MCF 10A (cell line): ENCODE measurements around the gene VCPKMT. TPM values are rescaled to one million over a fixed set of nuclear protein-coding genes. Genes with fewer than 3 reads are reported as not detected.

Experiments
- BruUV-seq: library from RNA; stranded (reverse); fragments of 400-500 nt; replicated peaks from 2 replicates; lab custom pipeline; 2021; lab: Mats Ljungman, UMichigan
- CTCF ChIA-PET: fragments of 300-600 bp; sonication (Branson Sonifier 250); formaldehyde crosslinking; extraction: SDS; loops from one replicate; lab custom pipeline; 2021; ENCODE audit warnings: antibody characterized with exemption, inconsistent platforms; lab: Yijun Ruan, JAX
- POLR2A ChIA-PET: fragments of 300-600, 350-650 bp; sonication (Branson Sonifier 250); formaldehyde crosslinking; extraction: SDS; loops from one replicate; lab custom pipeline; 2020; ENCODE audit warnings: antibody characterized with exemption, inconsistent platforms; lab: Yijun Ruan, JAX
- DNase-seq: peaks from one replicate; pipeline ENCODE4 v3.0.0-alpha.2; 2018; ENCODE audit not compliant: unreplicated experiment
- H3K27ac Mint-ChIP-seq: one replicate; pipeline ENCODE4 v1.8.0; 2022; ENCODE audit warnings: mild to moderate bottlenecking, low read depth, mixed read lengths; ENCODE audit not compliant: unreplicated experiment
- H3K27me3 Mint-ChIP-seq: one replicate; pipeline ENCODE4 v1.8.0; 2022; ENCODE audit warnings: mixed read lengths; ENCODE audit not compliant: insufficient read depth, unreplicated experiment
- H3K36me3 Mint-ChIP-seq: one replicate; pipeline ENCODE4 v1.8.0; 2022; ENCODE audit warnings: mild to moderate bottlenecking, moderate library complexity, mixed read lengths; ENCODE audit not compliant: insufficient read depth, unreplicated experiment
- H3K4me1 Mint-ChIP-seq: one replicate; pipeline ENCODE4 v1.8.0; 2022; ENCODE audit warnings: mixed read lengths; ENCODE audit not compliant: insufficient read depth, unreplicated experiment
- H3K4me3 Mint-ChIP-seq: one replicate; pipeline ENCODE4 v1.8.0; 2022; ENCODE audit warnings: mild to moderate bottlenecking, moderate library complexity, mixed read lengths; ENCODE audit not compliant: unreplicated experiment
- H3K9me3 Mint-ChIP-seq: one replicate; pipeline ENCODE4 v1.8.0; 2022; ENCODE audit warnings: mixed read lengths; ENCODE audit not compliant: unreplicated experiment
- CTCF ChIP-seq: fragments of 200-600 bp; IDR thresholded peaks from one replicate; pipeline ENCODE4 v1.8.0; 2022; ENCODE audit warnings: antibody characterized with exemption, mild to moderate bottlenecking; ENCODE audit not compliant: unreplicated experiment
- intact Hi-C: fragments of 100-400 bp; cut with micrococcal nuclease; formaldehyde crosslinking; loops from 2 replicates; pipeline ENCODE4 v1.14.1; 2022
- total RNA-seq: library from RNA; stranded (reverse); gene quantifications from 2 replicates; pipeline ENCODE4 v1.2.3, GENCODE V29; 2022

Gene VCPKMT
- total RNA-seq, 1 experiment from 2014 or later, result 7.2 TPM

GRCh38 chr14:50063876-50064420, 52.4 kb downstream of the VCPKMT start:
- ChIA-PET CTCF (interaction anchor here (0.5 to 3.2 kb wide), 4 partner anchors 17 to 168 kb away, joined by 3 to 9 read pairs (median 3); no protein-coding TSS in a partner anchor), POLR2A (interaction anchor here (0.6 to 4.6 kb wide), 6 partner anchors 17 to 536 kb away, joined by 3 to 53 read pairs (median 4); no protein-coding TSS in a partner anchor)
- TF ChIP-seq CTCF, result no peak
- intact Hi-C loops, result loop anchor here (2.0 to 5.0 kb wide), 3 partner anchors 61 to 197 kb away; partner anchors contain the start of gene ARF6
- H3K27ac Mint-ChIP-seq, result no peak overlapping the region
- DNase-seq, result no peak
- BruUV-seq, result no TSS peak
- peaks cover 32% of the 10 kb centered on the region for H3K4me1 Mint-ChIP-seq
- H3K27me3 Mint-ChIP-seq, result no peaks in the 10 kb centered on the region
- no peak overlapping the region for H3K4me3 Mint-ChIP-seq
- peaks cover 7% of the 10 kb centered on the region for H3K36me3 Mint-ChIP-seq
- H3K9me3 Mint-ChIP-seq, result no peaks in the 10 kb centered on the region

GRCh38 chr14:50062438-50063085, 53.8 kb downstream of the VCPKMT start:
- H3K4me3 Mint-ChIP-seq, result peak overlapping the region; percentile 10
- ChIA-PET CTCF (interaction anchor here (0.6 to 4.2 kb wide), 16 partner anchors 9 to 464 kb away, joined by 3 to 52 read pairs (median 5); partner anchors contain the start of gene NEMF), POLR2A (interaction anchor here (0.7 to 4.6 kb wide), 21 partner anchors 8 to 211 kb away, joined by 3 to 53 read pairs (median 6); partner anchors contain the start of genes ARF6 and VCPKMT)
- H3K27me3 Mint-ChIP-seq, result no peaks in the 10 kb centered on the region
- intact Hi-C loops, result loop anchor here (2.0 to 5.0 kb wide), 3 partner anchors 60 to 195 kb away; partner anchors contain the start of gene ARF6
- peak overlapping the region; percentile 84 for H3K27ac Mint-ChIP-seq
- TF ChIP-seq CTCF, result peak; percentile 10
- H3K36me3 Mint-ChIP-seq, result peaks cover 7% of the 10 kb centered on the region
- BruUV-seq, result no TSS peak
- peak; percentile 92 for DNase-seq
- peaks cover 25% of the 10 kb centered on the region for H3K4me1 Mint-ChIP-seq
- no peaks in the 10 kb centered on the region for H3K9me3 Mint-ChIP-seq

- ChIA-PET CTCF (interaction anchor here (0.6 to 4.2 kb wide), 15 partner anchors 9 to 464 kb away, joined by 3 to 52 read pairs (median 5); partner anchors contain the start of gene NEMF), POLR2A (interaction anchor here (0.7 to 4.6 kb wide), 24 partner anchors 8 to 210 kb away, joined by 3 to 53 read pairs (median 6); partner anchors contain the start of genes ARF6 and VCPKMT)
- TF ChIP-seq CTCF, result no peak
- H3K9me3 Mint-ChIP-seq, result no peaks in the 10 kb centered on the region
- no peaks in the 10 kb centered on the region for H3K27me3 Mint-ChIP-seq
- H3K27ac Mint-ChIP-seq, result peak overlapping the region; percentile 84
- no TSS peak for BruUV-seq
- intact Hi-C loops, result loop anchor here (2.0 to 5.0 kb wide), 5 partner anchors 23 to 195 kb away; partner anchors contain the start of gene ARF6
- peaks cover 22% of the 10 kb centered on the region for H3K4me1 Mint-ChIP-seq
- DNase-seq, result peak; percentile 52
- H3K4me3 Mint-ChIP-seq, result no peak overlapping the region
- H3K36me3 Mint-ChIP-seq, result peaks cover 7% of the 10 kb centered on the region
These were observed 54.5 kb downstream of the VCPKMT start for GRCh38 chr14:50061664-50062437.
